Adrenal gland (tissue), 5 donors: ENCODE results near the gene GJB2.

Experiments used
- POLR2A ChIP-seq, 2 donors: fragments of 450-650 bp; IDR thresholded peaks; one replicate each; pipeline ENCODE4 v1.6.1; 2017; ENCODE audit warnings: antibody characterized with exemption in 2 of 2, mild to moderate bottlenecking in 2 of 2, moderate library complexity in 1 of 2
- TF ChIP-seq, protein P1 (sequence below), 6 experiments: fragments of 450-650 bp in 4 of 6; fragments of 200-600 bp in 2 of 6; sonication (generic) in 1 of 6; IDR thresholded peaks; 1 replicate in 5 of 6; 2 replicates in 1 of 6; pipeline versions ENCODE4 v1.5.1 to v1.8.0; 2016 to 2021; ENCODE audit warnings: antibody characterized with exemption in 6 of 6, mild to moderate bottlenecking in 2 of 6, moderate library complexity in 1 of 6
- donor health status: DM: no; HTN: no; CAD: no.

DNA sequence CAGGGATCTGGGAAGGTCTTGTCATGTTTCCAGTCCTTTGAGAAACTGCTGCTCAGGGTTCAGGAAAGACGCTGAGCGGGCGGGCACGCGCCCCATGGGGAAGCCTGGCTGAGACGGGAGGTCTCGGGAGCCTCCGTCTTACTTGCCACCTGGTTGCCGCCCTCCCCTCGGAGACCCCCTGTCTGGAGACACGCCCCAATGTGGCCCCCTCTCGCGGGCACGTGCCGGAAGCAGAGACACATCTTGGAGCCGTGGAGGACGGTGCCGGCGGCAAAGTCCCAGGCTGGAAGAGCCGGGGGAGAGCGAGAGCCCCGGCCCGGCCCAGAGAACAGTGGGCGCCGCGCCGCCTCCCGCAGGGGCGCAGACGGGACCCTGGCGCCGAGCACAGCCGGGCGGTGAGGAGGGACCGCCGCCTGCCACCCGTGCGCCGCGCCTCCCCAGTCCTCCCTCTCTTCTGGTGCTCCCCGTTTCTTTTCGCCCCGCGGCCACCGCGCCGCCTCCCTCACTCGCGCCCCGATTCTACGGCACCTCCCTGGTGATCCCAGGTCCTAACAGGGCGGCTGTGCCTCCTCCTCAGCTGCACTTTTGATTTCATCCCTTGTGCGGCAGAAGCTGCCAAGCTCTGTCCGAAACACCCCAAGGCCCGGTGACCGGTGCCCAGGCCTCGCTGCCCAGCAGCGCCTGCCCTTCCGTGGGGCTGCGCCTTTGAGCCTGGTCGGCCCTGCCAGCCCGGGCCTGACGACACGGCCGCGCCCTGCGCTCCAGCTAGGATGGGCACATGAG is 15.5 kb downstream of the GJB2 start:
- TF ChIP-seq, protein P1, sequence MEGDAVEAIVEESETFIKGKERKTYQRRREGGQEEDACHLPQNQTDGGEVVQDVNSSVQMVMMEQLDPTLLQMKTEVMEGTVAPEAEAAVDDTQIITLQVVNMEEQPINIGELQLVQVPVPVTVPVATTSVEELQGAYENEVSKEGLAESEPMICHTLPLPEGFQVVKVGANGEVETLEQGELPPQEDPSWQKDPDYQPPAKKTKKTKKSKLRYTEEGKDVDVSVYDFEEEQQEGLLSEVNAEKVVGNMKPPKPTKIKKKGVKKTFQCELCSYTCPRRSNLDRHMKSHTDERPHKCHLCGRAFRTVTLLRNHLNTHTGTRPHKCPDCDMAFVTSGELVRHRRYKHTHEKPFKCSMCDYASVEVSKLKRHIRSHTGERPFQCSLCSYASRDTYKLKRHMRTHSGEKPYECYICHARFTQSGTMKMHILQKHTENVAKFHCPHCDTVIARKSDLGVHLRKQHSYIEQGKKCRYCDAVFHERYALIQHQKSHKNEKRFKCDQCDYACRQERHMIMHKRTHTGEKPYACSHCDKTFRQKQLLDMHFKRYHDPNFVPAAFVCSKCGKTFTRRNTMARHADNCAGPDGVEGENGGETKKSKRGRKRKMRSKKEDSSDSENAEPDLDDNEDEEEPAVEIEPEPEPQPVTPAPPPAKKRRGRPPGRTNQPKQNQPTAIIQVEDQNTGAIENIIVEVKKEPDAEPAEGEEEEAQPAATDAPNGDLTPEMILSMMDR (IDR thresholded peaks at IDR 0.05) = no peak
- no peak for TF ChIP-seq POLR2A (IDR thresholded peaks at IDR 0.05)
